VCaP (cell line): ENCODE data around the gene PCDH11X.
"Not testable (repeated sequence)": the region's sequence is repeated elsewhere in the genome, so short reads cannot be mapped to it uniquely, and the experiment has no call there.

Source experiments
- H3K27ac ChIP-seq: fragments of 450-650 bp; 2 replicates; pipeline ENCODE4 v1.5.1; 2017

Gene PCDH11X

GRCh38 chrX:91779135-91779534 is at the start of gene PCDH11X:
Gene PCDH11X (plus strand): TSS chrX:91779375. CDS start chrX:91835505, 56,130 bp downstream.
- not testable (repeated sequence) for H3K27ac ChIP-seq

- not testable (repeated sequence) for H3K27ac ChIP-seq
These were observed 31.7 kb upstream of the PCDH11X start for GRCh38 chrX:91747446-91747845.

- H3K27ac ChIP-seq, result not testable (repeated sequence)
These were observed 26.2 kb upstream of the PCDH11X start for GRCh38 chrX:91753022-91753421.

- not testable (repeated sequence) for H3K27ac ChIP-seq
These were observed 8.3 kb upstream of the PCDH11X start for GRCh38 chrX:91770619-91771488.

- H3K27ac ChIP-seq, result not testable (repeated sequence)
These were observed 5.2 kb upstream of the PCDH11X start for GRCh38 chrX:91773943-91774342.

- H3K27ac ChIP-seq, result not testable (repeated sequence)
These were observed 833 bp downstream of the PCDH11X start for GRCh38 chrX:91780008-91780407.

GRCh38 chrX:91780698-91781097 is 1.5 kb downstream of the PCDH11X start:
- H3K27ac ChIP-seq, result not testable (repeated sequence)

GRCh38 chrX:91781553-91782298 is 2.6 kb downstream of the PCDH11X start:
- not testable (repeated sequence) for H3K27ac ChIP-seq

- H3K27ac ChIP-seq, result not testable (repeated sequence)
These were observed 3.6 kb downstream of the PCDH11X start for GRCh38 chrX:91782825-91783224.

GRCh38 chrX:91817537-91817936 is 38.4 kb downstream of the PCDH11X start:
- H3K27ac ChIP-seq, result not testable (repeated sequence)

- H3K27ac ChIP-seq, result not testable (repeated sequence)
These were observed 46.1 kb downstream of the PCDH11X start for GRCh38 chrX:91825321-91825720.
